Measurements from ENCODE around the gene LENG8.
"Not testable (repeated sequence)": the region's sequence is repeated elsewhere in the genome, so short reads cannot be mapped to it uniquely, and the experiment has no call there.

The LENG8 gene

DNA sequence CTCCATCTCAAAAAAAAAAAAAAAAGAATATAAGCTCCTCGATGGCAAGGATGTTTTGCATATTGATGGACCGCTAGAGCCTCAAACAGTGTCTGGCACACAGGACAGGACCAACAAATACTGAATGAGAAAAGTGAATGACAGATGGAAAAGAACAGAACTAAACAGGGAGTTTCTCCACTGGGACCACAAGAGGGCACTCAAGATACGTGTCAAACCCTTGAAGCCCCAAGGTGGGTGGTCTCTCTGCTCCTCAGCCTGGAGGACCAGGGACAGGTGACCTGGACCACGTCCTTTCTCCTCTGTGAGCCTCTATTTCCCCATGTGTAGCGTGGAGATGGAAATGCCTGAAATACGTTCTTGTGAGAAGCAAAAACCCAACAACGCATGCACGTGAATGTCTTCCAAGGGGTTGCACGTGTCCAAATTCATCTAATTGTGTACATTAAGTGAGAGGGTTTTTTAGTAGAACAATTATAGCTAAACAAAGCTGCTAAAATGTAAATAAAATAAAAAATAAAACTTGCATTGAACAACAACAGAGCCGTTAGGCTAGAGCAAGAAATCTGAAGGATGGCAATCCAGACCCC lies 29.8 kb downstream of the LENG8 start:
- no peak for DNase-seq (ENCODE audit: low read depth, low spot score)

DNA sequence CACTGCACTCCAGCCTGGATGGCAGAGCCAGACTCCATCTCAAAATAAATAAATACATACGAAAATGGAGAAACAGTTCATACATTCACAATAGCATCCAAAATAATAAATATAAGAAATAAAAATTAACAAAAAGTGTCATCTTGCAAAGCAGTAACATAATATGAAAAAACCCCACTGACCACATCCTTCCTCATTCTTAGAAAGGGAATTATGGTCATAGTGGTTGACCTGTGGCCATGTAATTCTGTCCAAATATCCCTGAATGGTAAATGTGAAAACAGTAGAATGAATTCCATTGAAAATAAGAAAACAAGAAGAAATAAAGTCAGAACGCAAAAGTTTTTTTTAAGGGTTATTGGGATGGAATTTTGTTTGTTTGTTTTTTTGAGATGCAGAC lies 31.1 kb downstream of the LENG8 start:
- no peak for DNase-seq (ENCODE audit: low read depth, low spot score)

DNA sequence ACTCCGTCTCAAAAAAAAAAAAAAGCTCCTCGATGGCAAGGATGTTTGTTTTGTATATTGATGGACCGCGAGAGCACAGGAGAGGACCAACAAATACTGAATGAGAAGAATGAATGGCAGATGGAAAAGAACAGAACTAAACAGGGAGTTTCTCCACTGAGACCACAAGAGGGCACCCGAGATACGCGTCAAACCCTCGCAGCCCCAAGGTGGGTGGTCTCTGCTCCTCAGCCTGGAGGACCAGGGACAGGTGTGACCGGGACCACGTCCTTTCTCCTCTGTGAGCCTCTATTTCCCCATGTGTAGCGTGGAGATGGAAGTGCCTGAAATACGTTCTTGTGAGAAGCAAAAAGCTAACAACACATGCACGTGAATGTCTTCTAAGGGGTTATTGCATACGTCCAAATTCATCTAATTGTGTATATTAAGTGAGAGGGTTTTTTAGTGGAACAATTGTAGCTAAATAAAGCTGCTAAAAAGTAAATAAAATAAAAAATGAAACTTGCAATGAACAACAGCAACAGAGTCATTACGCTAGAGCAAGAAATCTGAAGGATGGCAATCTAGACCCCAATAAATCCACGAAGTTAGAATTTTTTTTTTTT lies 32.4 kb downstream of the LENG8 start:
- DNase-seq (ENCODE audit: low read depth, low spot score) = no peak

DNA sequence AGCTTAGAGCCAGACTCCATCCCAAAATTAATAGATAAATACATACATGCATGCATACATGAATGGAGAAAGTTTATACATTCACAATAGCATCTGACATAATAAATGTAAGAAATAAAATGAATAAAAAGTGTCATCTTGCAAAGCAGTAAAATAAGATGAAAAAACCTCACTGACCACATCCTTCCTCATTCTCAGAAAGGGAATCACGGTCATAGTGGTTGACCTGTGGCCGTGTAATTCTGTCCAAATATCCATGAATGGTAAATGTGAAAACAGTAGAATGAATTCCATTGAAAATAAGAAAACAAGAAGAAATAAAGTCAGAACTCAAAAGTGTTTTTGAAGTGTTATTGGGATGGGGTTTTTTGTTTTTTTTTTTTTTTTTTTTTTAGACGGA lies 33.9 kb downstream of the LENG8 start:
- DNase-seq (ENCODE audit: low read depth, low spot score) = no peak

- no peak for DNase-seq (ENCODE audit: low read depth, low spot score)
Observed at GRCh38 chr19:54484451-54484850, 35.5 kb downstream of the LENG8 start.

- DNase-seq (ENCODE audit: low read depth, low spot score) = no peak
Observed at GRCh38 chr19:54485851-54486250, 36.9 kb downstream of the LENG8 start.

- no peak for DNase-seq (ENCODE audit: low read depth, low spot score)
Observed at GRCh38 chr19:54489341-54489740, 40.3 kb downstream of the LENG8 start.

DNA sequence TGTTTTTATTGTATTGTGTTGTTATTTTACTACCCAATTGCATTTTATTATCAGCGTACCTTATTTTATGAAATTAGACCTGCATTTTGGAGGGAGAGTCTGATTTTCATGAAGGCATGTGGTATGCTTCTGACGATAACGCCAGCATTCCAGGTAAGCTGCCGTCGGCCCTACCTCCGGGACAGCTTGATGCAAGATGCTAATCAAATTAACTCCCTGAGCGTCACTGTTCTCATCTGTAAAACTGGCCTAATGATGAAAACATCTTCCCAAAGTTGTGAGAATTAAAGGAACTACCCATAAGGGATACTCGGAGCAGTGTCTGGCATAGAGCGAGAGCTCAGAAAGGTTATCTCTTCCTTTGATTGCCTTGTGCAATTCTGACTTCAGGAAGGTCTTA lies 40.8 kb downstream of the LENG8 start:
- no peak for DNase-seq (ENCODE audit: low read depth, low spot score)

DNA sequence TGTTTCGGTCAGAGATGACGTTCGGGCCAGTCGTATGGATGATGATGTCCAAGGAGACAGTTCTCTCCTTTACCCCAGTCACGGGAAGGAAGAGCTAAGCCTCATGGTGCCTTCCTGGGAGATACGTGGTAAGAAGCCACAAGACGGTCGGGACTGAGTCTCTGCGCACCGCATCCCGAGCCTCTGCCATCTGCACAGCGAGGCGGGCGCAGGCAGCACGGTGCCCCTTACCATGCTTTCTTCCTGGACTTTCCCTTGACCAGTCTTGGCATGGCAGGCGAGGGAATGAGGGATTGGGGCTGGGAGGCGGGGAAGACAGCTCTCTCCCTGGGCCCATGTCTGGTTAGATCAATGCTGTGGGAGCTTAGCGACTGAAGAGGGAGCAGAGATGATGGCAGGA lies 43.6 kb downstream of the LENG8 start:
- DNase-seq (ENCODE audit: low read depth, low spot score) = no peak

DNA sequence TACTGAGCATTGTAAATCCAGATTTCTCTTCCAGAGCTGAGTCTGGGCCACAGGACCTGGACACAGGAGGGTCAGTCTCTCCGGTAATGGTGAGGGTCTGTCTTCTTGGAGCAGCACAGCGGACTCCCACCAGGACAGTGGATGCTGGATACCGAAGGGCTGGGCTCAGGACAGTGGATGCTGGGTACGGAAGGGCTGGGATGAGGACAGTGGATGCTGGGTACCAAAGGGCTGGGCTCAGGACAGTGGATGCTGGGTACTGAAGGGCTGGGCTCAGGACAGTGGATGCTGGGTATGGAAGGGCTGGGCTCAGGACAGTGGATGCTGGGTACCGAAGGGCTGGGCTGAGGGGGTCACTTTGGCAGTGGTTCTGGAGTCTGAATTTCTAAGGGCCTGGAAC lies 44.1 kb downstream of the LENG8 start:
- not testable (repeated sequence) for DNase-seq (ENCODE audit: low read depth, low spot score)

DNA sequence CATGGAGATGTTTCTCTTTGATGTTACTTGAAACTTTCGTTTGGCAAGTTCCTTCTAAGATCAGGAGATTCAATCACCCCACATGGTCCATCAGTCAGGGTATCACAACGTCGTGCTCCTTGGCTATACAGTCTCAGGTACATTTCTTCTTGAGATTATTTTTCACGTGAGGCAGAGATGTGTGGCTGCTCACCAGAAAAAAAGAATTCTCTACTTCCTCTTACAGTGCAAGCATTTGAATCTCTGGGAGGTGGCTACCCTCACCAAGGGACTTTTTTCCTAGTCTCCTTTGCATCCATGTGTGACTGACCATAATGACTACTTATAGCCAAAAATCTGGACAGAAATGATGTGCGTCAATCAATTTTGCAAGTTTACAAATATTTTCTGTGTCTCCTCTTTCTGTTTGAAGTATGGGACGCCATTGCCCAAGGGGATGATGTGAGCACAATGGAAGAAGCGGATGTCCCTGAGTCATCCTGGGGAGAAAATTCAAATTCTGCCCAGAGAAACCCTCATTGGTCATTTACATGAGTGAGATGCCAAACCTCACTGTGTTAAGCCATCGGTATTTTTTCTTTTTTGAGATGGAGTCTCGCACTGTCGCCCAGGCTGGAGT lies 45.1 kb downstream of the LENG8 start:
- no peak for DNase-seq (ENCODE audit: low read depth, low spot score)

- DNase-seq (ENCODE audit: low read depth, low spot score) = not testable (repeated sequence)
Observed at GRCh38 chr19:54495284-54495683, 46.3 kb downstream of the LENG8 start.

DNA sequence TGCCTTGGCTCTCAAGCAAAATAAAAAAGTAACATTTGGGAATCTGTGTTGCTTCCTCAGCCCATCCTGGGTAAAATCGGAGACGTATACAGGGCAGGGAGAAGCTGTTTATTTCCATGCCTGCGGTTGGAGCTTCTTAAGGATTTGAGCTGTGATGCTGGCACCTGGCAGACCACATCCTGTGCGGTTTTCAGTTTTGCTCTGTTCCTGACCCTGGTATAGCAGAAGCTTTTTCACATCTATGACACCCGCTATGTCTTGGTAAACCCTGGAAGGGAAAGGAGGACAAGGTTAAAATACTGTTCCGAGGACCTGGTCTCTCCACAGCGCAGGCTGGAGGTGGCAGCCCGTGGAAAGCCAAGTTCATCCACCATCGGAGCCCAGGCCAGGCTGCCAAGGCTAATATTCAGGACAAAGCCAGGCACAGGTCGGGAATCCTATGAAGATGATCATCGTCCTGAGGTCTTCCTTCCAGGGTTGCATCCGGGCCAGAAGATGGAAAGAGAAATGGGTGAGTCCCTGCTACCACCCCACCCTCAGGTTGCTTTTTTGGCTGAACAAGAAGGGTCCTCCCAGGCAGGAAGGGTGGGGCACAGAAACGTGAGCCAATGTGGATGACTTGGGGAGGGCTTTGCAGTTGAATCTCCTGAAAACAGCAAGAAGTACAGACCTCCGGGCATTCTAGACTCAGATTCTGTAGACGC lies 48.9 kb downstream of the LENG8 start:
- DNase-seq (ENCODE audit: low read depth, low spot score) = not testable (repeated sequence)

DNA sequence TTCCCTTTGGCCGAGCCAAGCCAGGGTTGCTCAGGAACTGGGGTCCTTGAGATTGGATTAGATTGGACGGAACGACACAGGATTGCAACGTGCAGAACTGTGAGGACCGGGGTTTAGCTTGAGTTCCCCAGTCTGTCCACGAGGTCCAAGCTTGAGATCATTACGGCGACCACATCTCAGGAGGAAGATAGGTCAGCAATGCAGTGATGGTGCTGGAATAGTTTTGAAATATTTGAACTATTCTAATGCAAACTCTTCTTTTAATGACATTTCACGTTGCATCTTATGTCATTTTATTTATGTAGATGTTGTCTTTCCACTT lies 49.4 kb downstream of the LENG8 start:
- DNase-seq (ENCODE audit: low read depth, low spot score) = not testable (repeated sequence)

DNA sequence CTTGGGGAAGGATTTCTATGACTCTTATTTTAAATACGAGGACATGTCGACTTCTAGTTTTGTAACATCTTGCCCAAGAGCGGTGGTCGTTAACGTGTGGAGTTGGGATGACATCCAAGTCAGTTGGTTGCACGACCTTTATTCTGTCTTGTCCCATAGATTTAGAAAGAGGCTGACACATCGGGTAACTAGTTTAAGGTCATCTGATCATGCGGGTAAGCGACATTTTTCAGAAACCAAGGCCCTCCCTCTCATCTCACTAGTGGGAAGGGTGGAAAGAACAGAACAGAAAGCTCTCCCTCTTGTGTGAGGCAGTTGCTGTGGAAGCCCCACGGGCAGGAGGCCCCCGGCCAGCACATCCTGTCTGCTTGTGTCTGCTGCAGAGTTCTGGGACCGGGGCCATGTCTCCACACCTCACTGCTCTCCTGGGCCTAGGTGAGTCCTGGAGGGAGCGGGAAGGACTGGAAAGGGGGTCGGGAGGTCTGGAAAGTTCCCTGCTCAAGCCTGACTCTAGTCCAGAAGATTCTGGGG lies 53.6 kb downstream of the LENG8 start, which contains the start of gene LAIR2:
Gene LAIR2 (plus strand): TSS at position 314 of the 531 bp plus-strand sequence. CDS start 88 bp downstream, at position 402.
- DNase-seq (ENCODE audit: low read depth, low spot score) = no peak

DNA sequence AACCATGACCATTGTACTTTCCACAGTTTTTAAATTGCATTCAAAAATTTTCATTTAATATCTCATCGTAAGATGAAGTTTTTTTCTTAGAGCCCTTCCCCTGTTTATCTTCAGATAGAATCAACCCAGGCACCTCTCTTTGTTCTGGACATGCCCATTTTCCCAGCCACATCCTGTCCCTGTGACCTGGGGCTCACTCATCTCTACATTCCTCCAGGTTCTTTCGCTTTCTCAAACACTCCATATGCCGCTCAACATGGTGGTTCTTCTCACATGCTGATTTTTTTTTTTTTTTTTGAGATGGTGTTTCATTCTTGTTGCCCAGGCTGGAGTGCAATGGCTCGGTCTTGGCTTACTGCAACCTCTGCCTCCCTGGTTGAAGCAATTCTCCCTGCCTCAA lies 56.5 kb downstream of the LENG8 start:
- DNase-seq (ENCODE audit: low read depth, low spot score) = not testable (repeated sequence)

DNA sequence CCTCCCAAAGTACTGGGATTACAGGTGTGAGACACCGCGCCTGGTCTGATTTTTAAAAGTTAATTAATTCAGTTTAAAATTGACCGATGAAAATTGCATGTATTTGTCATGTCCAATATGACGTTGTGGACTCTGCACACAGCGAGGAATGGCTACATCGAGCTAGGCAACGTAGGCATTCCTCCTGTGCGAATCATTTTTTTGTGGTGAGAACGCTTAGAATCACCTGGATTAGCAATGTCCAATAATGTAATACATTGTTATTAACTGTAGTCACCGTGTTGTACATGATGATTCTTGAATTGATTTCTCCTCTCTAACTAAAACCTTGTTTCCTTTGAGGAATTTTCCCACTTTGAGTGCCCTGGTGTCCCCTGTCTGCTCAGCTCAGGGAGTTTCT lies 57.1 kb downstream of the LENG8 start:
- no peak for DNase-seq (ENCODE audit: low read depth, low spot score)

GRCh38 chr19:54507038-54507717 lies 58.2 kb downstream of the LENG8 start:
- DNase-seq (ENCODE audit: low read depth, low spot score) = not testable (repeated sequence)

- DNase-seq (ENCODE audit: low read depth, low spot score) = no peak
Observed at GRCh38 chr19:54507824-54508223, 58.8 kb downstream of the LENG8 start.

GRCh38 chr19:54508487-54508886 lies 59.5 kb downstream of the LENG8 start:
- not testable (repeated sequence) for DNase-seq (ENCODE audit: low read depth, low spot score)

- not testable (repeated sequence) for DNase-seq (ENCODE audit: low read depth, low spot score)
Observed at GRCh38 chr19:54509200-54509940, 60.4 kb downstream of the LENG8 start.

All from smooth muscle cell of the brain vasculature (primary cell).